OCI-LY3 (cell line): Measurements from ENCODE around the gene TANGO6.

Experiments
- CTCF ChIP-seq: fragments of 200-600, 300-600 bp; sonication (generic); IDR thresholded peaks from 2 replicates; pipeline ENCODE4 v1.5.1; 2014; ENCODE audit warnings: antibody characterized with exemption, low read length, low read depth
- EZH2phosphoT487 ChIP-seq: fragments of 200-600 bp; shearing (Covaris generic); IDR thresholded peaks from 2 replicates; pipeline ENCODE4 v1.6.1; 2018; ENCODE audit warnings: antibody characterized with exemption, mixed run types, low read depth

- no peak for TF ChIP-seq CTCF
- TF ChIP-seq EZH2phosphoT487: no peak
Measured at GRCh38 chr16:69064124-69064763, 220.9 kb downstream of the TANGO6 start.
